GM21390 (cell line): ENCODE data around the gene CACTIN.
"Not testable (repeated sequence)": the region's sequence is repeated elsewhere in the genome, so short reads cannot be mapped to it uniquely, and the experiment has no call there.

Experiments
- ATAC-seq: cut with Tn5 transposase; IDR thresholded peaks from one replicate; pipeline ENCODE4 v1.9.1; 2021; ENCODE audit not compliant: unreplicated experiment

Gene CACTIN

DNA sequence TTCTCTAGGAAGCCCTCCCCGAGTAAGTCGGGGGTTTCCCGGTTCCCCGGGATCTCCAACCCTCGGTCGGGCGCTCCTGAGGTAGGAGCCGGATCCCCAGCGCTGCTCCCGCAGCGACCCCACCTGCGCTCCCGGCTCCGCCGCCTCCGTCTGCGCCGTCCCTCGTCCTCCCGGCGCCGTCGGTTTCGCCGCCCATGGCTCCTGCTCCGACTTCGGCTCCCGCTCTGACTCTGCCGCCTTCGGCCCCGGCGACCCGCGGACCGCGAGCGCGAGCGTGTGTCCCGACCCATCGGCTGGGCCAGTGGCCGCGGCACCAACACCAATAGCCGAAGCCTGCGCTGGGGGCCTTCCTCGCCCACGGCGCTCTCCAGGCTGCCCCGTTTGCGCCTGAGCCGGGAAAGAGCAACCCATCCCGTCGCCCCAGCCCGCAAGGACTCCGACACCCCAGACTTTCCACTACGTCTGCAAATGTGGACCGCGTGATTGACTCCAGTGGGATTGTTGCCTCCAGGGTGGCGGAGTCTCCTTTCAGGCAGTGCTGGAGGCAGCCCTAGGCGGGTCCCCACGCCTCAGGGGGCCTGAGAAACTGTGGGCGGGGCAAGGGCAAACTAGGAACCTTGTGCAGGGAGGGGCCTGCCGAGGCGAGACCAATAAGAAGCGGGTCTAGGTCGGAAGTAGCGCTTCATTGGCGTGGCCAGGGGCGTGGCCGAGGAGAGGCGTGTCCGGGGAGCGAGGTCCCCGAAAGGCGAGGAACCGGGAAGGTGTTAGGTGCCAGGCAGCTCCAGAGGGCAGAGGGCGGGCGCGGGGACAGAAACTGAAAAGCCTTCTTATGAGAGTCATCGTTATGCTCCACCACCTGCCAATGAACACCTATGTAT lies at the start of gene CACTIN:
Gene CACTIN, minus strand, starts transcription at position 318 of the 878 bp plus-strand sequence. Its CDS starts 28 bp downstream, at position 290.
- peak; percentile 84 for ATAC-seq

DNA sequence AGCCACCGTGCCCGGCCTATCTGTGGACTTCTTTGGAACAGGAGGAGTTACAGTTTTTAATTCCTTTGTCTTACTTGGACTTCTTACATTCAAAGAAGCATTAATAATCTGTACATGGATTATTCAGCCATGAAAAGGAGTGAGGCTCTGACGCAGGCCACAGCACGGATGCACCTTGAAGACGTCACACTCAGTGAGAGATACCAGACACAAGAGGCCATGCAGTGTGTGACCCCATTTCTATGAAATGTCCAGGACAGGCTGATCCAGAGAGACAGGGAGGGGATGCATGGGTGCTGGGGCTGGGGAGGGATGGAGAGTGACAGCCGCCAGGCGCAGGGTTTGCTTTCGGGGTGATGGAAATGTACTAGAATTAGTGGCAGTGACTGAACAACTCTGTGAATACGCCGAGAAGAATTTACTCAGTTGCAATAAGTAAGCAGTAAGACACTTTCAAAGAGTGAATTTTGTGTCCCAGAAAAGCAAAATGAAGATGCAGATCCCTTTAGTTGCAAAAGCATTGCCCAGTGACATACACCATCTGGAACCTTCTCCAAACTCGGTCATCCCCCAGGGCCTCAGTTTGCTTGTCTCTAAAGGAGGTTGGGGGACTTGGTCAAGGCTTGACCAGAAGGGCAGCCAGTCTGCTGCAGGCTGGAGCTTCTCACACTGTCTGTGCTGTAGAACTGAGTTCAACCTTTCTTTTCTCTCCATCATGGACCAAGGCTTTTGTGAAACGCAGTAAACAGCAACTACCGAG lies 48.4 kb upstream of the CACTIN start:
- ATAC-seq: no peak

DNA sequence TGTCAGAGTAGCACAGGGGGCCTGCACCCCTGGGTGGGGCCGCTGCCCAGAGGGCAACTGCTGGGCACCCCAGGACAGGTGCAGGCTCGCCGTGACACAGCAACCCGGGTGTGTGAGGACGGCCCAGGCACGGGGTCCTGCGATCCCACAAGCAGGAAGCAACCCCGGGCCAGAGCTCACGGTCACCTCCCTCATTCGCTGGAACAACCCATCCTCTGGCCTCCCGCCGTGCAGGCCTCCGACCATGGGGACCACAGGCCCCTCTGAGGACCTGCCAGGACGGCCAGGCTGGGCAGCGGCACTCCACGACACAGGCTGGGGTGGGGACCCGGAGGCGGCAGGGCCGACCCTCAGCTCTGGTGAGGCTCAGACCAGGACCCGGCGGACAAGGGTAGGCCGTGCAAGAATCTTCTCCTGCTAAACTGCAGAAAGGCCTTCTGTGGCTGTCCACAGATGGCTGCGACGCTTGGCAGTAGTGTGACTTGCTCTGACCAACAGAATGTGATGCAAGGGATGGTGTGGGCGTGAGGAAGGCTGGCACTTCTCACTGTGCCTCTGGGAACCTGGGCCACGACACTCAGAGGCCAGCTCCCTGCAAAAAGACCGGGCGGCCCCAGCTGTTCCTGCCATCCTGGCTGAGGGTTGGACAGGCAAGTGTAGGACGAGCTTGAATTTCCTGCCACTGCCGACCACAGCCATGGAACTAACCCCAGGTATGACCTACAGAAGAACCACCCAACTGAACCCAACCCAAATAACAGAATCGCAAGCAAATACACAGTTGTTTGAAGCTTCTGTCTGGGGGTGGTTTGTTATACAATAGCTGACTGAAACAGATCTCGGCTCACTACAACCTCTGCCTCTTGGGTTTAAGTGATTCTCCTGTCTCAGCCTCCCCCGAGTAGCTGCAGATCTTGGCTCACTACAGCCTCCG lies 47.2 kb upstream of the CACTIN start:
- ATAC-seq: no peak

DNA sequence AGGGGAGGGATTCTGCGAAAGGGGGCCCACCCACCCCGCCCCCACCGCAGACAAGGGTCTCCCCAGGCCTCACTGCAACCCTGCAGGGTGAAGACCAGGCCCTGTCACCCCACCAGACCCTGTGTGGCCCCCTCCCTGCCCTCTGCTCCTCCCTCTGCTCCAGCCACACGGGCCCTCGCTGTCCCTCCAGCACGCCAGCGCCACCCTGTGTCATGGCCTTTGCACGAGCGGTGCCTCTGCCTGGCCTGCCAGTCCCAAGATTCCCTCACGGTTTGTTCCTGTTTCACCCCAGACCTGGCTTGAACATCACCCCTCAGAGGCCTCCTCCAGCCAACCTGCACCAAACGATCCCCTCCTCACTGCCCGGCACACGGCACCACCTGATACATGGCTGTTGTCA lies 46.4 kb upstream of the CACTIN start:
- no peak for ATAC-seq

DNA sequence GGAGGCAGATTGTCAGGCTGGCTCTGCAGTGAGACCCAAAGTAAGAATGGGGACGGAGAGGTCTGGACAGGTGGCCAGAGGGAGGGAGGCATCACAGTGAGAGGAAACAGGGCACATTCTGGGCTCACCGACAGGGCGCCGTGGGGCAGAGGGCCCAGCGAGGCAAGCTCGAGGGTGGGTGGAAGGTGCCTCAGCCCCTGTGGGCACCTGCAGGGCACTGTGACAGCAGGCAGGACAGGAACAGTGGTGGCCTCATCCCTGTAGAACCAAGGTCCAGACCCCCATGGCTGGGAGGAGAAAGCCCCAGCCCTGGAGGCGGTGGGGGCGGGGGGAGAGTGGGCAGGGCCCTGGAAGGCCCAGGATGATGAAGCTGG lies 46.0 kb upstream of the CACTIN start:
- no peak for ATAC-seq

DNA sequence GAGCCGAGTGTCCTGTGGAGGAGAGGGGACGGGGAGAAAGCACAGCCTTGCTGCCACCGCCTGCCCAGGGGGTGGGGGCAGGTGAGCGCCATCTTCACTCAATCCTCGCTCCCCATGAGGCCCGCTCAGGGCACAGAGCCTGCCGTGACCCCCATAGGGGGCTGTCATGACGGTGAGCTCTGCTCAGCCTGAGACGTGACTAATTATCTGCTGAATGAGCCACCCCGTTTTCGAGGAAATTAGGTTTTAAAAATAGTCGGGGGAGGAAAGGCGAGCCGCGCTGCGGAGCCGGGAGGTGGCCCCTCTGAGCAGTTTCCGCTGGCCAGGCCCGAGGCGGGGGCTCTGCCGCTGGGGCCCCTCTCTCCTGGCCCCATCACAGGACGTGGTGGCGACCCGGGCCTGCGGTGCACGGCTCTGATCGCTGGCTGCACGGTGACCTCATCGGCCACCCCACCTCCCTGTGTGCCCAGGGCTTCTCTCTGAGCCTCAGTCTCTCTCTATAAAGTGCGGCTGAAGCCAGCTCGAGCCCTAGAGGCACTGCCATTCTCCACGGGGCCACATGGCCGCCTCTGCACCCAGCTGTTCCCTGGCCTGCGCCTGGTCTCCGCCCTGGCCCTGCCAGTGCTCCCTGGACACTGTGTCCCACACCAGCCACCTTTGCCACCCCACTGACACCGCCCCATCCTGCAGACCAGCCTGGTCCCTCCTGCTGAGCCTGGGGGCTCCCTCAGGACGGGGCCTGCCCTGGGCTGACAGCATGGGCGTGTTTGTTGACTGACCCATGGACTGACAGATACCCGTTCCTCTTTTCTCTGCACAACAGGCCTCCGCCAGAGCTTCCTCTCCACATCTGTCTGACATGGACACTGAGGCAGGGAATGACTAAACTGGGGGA lies 45.3 kb upstream of the CACTIN start:
- ATAC-seq: no peak

DNA sequence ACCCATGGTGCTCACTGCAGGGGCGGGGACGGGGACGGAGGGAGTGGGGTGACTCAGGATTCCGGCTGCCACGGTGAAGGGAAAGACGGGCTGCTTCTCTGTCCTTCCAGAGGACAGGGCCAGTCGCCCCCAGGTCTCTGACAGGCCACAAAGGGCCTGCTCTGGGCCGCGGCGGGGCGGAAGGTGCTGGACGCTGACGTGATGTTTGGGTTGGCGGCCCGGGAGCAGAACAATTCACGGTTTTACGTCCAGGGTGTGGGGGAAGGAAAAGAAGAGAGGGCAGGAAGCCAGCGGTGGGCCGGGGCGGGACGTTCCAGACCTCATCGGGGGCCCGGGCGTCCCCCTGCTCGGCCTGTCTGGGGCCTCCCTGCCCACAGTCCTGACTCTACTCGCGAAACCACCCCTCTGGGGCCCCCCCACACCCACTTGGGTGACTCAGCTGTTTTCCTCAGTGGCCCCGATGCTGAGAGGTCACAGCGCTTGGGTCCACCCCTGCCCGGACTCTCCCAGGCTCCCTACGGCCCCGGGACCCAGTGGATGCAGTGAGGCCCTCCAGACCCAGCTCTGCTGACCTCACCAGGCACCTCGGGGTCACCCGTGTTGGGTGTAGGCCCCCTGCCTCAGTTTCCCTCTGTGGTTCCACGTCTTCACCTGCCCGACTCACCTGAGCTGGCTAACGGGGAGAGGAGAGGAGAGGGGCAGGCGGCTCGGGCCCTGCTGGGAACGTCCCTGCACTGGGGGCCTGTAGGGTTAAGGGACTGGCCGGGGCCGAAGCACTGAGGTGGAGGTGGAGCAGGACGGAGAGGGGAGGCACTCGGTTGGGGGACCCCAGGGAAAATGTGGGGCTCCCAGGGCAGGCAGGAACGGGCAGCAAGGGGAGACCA lies 44.4 kb upstream of the CACTIN start:
- ATAC-seq: no peak

DNA sequence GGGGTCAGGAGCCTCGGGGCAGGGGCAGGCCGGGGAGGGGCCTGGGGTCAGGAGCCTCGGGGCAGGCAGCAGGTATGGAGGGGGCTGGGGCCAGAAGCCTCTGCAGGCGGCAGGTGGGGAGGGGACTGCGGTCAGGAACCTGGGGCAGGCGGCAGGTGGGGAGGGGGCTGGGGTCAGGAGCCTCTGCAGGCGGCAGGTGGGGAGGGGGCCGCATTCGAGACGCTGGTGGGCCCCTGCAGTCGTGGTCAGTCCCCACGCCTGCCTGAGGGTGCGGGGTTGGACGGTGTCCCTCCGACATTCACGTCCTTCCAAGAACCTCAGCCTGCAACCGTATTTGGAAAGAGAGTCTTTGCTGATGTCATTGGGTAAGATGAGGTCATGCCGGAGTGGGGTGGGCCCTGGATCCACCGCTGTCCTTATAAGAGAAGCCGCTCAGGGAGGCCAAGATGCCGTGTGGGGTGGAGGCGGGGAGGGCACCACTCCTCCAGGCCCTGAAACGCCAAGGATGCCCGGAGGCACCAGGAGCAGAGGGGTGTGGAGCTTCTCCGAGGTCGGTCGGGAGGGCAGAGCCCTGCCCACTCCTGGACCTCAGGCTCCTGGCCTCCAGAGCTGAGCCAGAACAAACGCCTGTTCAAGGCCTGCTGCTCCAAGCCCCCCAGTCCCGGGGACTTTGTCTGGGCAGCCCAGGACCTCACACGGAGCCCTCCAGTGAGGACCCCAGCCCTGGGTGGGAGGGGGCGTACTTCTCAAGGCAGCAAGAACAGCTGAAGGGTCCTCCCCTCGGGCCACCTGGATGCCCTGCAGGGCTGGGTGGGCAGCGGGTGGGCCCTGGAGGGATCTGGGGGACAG lies 43.6 kb upstream of the CACTIN start:
- ATAC-seq: no peak

DNA sequence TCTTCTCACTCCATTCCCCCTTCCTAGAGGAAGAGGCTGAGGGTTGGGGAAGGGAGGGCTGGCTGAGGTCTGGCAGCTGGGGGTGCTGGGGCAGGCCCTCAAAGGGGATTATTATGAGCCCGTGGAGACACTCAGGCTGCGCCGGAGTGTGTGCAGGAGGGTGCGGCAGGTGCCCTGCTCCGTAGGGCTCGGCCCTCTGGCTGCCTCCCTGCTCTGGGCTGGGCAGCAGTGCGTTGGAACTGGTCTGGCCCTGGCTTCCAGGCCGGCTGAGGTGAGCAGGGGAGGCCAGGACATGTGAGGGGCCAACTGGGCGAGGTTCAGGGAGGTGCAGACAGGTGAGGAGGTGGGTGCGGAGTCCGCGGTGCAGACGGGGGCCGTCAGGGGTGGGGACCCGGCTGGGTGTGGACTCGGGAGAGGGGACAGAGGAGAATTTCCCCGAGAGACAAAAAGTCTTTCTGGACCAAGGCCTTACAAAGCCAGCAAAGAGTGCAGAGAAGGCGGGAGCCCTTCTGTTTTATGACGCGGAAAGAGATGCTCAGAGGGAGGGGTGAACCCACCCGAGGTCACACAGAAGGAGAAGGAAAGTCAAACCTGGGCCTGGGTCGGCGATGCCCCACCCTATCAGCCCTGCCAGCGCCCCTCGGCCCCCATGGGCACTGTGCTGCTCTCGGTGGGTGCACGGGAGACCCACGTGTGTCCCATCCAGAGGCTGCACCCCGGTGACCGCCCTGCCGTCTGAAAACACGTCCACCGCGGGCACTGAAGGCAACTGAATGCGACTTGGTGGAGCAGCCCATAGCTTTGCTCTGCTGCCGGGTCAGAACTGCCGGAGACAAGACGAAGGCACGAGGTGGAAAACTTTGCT lies 42.7 kb upstream of the CACTIN start:
- no peak for ATAC-seq

DNA sequence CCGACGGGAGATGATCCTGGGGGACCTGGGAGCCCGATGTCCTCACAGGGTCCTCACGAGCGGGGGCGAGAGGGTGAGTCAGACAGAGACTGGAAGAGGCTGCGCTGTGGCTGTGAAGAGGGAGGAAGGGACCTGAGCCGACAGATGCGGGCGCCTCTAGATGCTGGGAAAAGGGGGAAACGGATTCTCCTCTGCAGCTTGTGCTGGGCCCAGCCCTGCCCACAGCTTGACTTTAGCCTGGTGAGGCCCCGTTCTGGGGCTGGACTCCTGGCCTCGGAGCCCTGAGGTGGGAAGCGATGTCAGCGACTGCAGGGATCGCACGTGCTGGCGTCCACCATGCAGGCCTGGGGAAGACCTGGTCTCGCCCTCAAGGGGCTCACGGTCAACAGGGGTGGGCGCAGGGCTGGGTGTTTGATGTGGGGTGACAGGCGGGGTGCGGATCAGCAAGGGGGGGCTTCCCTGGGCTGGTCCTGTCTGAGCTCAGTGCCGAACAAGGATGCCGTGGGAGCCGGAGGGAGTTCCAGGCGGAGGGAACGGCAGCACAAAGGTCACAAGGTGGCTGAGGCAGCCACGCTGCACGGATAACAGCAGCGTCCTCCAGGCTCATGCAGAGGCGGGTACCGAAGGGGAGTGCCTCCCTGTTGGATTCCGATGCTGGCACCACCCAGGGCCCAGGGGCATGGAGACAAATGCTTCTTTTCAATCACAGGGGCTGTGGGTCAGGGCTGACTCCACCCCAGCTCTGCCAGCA lies 41.9 kb upstream of the CACTIN start:
- no peak for ATAC-seq

DNA sequence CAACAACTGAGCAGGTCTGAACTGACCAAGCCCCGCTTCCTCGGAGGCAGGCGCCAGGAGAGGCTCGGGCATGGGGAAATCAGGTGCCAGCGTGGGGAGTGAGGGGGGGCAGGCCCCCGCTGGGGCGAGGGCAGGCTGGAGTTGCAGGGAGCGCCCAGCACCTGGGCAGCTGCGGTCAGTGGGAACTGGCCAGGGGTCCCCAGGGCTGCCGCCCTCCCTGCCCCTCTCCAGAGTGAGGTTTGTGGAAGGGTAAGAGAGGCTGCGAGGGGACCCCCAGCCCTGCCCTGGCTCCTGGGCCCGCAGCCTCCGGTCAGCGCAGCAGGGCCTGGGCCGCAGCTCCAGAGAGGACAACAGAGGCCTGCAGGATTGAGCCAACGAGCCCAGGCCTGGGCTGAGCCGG lies 41.2 kb upstream of the CACTIN start:
- no peak for ATAC-seq

DNA sequence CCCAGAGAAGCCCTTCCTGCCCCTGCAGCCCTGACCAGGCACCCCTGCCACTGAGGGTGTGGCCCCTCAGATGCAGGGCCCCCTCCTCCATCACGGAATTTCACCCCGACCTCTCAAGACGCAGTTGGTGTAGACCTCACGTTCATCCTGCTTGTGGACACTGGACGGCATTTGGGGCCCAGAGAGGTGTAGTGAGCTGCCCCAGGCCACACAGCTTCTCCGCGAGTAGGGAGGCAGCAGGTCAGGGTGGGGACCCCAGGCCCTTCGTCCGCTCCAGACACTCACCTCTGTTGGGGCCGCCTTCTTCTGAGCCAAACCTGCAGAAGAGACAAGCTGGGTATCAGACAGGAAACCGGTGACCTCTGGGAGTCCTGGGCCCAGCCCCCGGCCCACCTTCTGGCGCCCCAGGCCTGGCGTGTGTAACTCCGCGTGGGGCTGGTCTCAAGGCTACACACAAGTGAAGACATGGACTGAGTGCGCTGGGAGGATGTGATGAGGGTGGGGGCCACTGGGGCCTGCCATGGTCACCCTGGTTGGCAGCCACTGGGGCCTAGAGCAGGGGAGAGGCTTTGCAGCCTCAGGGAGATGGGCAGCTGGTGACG lies 40.5 kb upstream of the CACTIN start:
- no peak for ATAC-seq

DNA sequence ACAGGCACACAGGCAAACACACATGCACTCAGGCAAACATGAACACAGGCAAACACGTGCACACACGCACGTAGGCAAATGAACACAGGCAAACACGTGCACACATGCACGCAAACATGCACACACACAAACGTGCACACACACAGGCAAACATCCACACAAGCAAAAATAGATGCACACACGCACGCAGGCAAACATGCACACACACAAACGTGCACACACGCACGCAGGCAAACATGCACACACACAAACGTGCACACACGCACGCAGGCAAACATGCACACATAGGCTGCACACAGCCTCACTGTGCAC lies 39.9 kb upstream of the CACTIN start:
- not testable (repeated sequence) for ATAC-seq

DNA sequence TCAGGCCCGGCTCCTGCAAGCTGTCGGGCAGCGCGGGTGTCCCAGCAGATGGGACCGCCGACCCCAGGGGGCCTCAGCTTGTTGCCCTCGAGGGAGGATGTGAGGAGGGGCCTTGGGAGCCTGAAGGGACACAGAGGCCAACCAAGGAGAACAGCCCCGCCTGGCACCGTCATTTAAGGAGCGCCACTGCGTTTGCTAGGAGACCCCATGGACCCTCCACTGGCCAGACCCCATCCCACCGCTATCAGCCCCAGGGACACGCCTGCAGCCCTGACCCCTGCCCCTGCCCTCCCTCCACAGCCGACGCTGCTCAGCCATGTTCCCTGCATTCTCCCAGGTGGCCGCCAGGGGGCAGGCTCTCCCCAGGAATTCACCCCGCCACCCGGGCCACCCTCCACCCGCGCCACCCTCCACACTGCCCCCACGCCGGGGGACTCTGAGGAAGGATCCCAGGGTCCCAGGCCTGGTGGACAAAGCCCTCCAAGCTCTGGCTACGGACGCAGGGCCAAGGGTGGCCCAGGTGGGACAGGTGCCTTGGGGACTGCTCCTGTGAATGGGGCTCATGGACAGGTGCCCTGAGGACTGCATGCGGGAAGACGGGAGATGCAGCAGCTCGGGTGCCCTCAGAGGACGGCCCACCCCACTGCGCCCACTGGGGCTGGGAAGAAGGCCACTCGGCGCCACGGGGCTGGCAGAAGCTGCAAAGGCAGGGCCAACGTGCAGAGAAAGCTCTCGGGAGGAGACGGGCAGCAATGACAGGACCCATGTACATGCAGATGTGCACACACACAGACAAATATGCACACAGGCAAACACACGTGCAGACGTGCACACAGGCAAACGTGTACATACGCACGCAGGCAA lies 39.3 kb upstream of the CACTIN start:
- ATAC-seq: no peak

DNA sequence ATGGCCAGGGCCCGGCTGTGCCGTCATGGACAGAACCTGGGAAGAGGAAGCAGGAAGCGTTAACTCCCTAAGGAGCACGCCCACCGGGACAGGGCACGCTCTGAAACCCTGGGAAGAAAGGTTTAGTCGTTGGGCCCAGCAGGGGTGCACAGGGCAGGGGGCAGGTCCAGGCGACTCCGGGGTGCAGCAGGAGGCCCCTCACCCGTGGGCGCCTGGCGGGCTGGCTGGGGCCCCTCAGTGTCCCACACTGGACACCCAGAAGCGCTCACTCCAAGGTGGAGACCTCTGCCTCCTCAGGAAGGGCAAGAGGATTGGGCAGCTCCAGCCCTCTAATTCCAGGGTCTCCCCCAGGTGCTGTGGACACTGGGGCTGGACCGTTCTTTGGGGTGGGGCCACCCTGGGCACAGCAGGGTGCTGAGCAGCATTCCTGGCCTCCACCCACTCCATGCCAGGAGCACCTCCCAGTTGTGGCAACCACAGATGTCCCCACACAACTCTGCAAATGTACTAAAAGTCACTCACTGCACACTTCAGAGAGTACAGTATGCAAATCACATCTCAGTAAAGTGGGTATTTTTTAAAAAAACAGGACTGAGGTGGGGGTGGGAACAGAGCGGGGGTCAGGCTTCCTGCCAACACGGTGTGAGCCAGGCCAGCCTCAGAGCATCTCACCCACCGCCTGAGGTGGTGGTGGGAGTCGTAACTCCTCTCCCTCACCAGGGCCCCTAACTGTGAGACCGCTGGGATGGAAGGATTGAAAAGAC lies 38.5 kb upstream of the CACTIN start:
- no peak for ATAC-seq
